Measurements from ENCODE around the gene TMEM185B. TPM values are rescaled to one million over a fixed set of nuclear protein-coding genes. Genes with fewer than 3 reads are reported as not detected.

The TMEM185B gene
- total and polyA plus RNA-seq, 2 donors (not counting 3 experiments of a cell fraction or from before 2014, with no cell fraction given): 29.9 to 31.8 TPM

- BruUV-seq (replicated peaks): no TSS peak
- FAIRE-seq: no peak
Measured at GRCh38 chr2:120251880-120252224, 28.7 kb upstream of the TMEM185B start.

More at GRCh38 chr2:120251880-120252224, 28.7 kb upstream of the TMEM185B start:
- Histone ChIP-seq H3K27me3 (ENCODE audit: control insufficient read depth in 2 of 2, insufficient read depth in 2 of 2, low read length in 2 of 2) (no peaks in the 10 kb centered on the region), H2AFZ (ENCODE audit: low read depth, low read length) (peak overlapping the region; percentile 72), H3K79me2 (ENCODE audit: control insufficient read depth, insufficient read depth, low read length) (peaks cover 37% of the 10 kb centered on the region), H3K4me2 (ENCODE audit: insufficient read depth, low read length) (peak overlapping the region; percentile 62), H3K9me1 (replicated peaks; ENCODE audit: control insufficient read depth, extremely low read depth, insufficient read depth, low read length) (no peaks in the 10 kb centered on the region), H3K4me3 (replicated peaks in 1 of 3; ENCODE audit: insufficient read depth in 1 of 3, low read depth in 1 of 3, low read length in 3 of 3) (peak overlapping the region; percentile 47 to 83 (median 49)), H3K9ac (replicated peaks; ENCODE audit: extremely low read depth, insufficient read depth, low read length) (no peak overlapping the region), H3K4me1 (ENCODE audit: control insufficient read depth, extremely low read depth, insufficient read depth, low read length) (peaks cover 44% of the 10 kb centered on the region), H3K9me3 (replicated peaks; ENCODE audit: control insufficient read depth, insufficient read depth, low read length) (no peaks in the 10 kb centered on the region), H3K27ac (ENCODE audit: insufficient read depth, low read depth, low read length) (no peak overlapping the region), H3K36me3 (ENCODE audit: control insufficient read depth in 2 of 2, extremely low read depth in 1 of 2, insufficient read depth in 2 of 2, low read length in 2 of 2) (no peaks in the 10 kb centered on the region), H4K20me1 (replicated peaks; ENCODE audit: control insufficient read depth, extremely low read depth, insufficient read depth, low read length) (no peaks in the 10 kb centered on the region)
- ChIA-PET POLR2A (interaction anchor here (1.3 to 1.7 kb wide), 2 partner anchors 11 to 29 kb away, joined by 8 to 29 read pairs; partner anchors contain the start of gene TMEM185B), CTCF (interaction anchor here (0.8 to 4.0 kb wide), 11 partner anchors 12 to 498 kb away, joined by 3 to 42 read pairs (median 5); partner anchors contain the start of gene TMEM185B)
- no peak for DNase-seq (ENCODE audit: low read depth, low spot score)
- TF ChIP-seq GATA2 (IDR thresholded peaks at IDR 0.05; ENCODE audit: insufficient read depth, insufficient read length, low read depth, low read length) (no peak), EZH2 (IDR thresholded peaks at IDR 0.05; ENCODE audit: borderline replicate concordance, low read depth, low read length, severe bottlenecking) (no peak), POLR2A (IDR thresholded peaks at IDR 0.05; ENCODE audit: low read depth, low read length) (no peak), MAX (IDR thresholded peaks at IDR 0.05; ENCODE audit: insufficient read depth, insufficient read length) (no peak), POLR2AphosphoS5 (IDR thresholded peaks at IDR 0.05; ENCODE audit: insufficient read depth, low read depth, low read length) (no peak), MYC (IDR thresholded peaks at IDR 0.05; ENCODE audit: low read depth, low read length) (no peak), JUN (IDR thresholded peaks at IDR 0.05; ENCODE audit: borderline replicate concordance, insufficient read depth, insufficient read length, low read depth) (no peak), FOS (IDR thresholded peaks at IDR 0.05; ENCODE audit: borderline replicate concordance, insufficient read depth, low read length) (no peak)
- TF ChIP-seq, protein P1, sequence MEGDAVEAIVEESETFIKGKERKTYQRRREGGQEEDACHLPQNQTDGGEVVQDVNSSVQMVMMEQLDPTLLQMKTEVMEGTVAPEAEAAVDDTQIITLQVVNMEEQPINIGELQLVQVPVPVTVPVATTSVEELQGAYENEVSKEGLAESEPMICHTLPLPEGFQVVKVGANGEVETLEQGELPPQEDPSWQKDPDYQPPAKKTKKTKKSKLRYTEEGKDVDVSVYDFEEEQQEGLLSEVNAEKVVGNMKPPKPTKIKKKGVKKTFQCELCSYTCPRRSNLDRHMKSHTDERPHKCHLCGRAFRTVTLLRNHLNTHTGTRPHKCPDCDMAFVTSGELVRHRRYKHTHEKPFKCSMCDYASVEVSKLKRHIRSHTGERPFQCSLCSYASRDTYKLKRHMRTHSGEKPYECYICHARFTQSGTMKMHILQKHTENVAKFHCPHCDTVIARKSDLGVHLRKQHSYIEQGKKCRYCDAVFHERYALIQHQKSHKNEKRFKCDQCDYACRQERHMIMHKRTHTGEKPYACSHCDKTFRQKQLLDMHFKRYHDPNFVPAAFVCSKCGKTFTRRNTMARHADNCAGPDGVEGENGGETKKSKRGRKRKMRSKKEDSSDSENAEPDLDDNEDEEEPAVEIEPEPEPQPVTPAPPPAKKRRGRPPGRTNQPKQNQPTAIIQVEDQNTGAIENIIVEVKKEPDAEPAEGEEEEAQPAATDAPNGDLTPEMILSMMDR (IDR thresholded peaks at IDR 0.05; ENCODE audit: extremely low read depth in 1 of 2, insufficient read depth in 1 of 2, low read depth in 1 of 2, low read length in 2 of 2): no peak
- dilution Hi-C loops (cut with MboI; ENCODE audit: extremely low pct_ligation_motif_present, low sequenced_read_pairs): no loop called here
- intact Hi-C loops (cut with micrococcal nuclease): loop anchor here (1.0 to 10.0 kb wide), 4 partner anchors 13 to 303 kb away; partner anchors contain the start of gene TMEM185B
